Measurements from ENCODE around the gene GRM8.

DNA sequence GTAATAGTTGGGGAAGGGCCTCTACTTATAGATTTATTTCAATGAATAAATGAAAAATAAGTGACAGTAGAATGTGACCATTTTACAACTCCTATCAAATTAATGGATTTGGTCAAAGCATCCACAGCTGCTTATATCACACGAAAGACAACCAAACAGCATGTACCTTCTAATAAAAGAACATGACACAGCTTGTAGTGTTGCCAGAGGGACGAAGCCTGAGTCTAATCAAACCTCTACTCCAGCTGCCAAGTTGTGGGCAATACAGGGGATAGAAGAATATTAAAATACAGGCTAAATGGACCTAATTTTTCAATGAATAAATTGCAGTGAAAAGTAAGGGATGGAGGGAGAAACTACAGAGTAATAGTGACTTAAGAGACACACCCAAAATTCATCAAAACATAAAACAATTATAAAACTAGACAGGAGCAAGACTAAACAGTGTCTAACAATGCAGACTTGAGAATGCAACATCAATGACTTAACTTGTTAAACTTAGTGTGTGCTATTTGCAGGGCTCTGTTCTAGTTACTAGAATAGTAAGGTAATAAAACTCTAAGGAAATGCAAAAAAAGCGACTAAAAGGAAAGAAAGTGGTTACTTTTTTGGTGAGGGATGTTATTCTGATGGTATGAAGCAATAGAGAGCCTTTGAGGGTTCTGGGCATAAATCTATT, 853.8 kb downstream of the GRM8 start:
- TF ChIP-seq, protein P1, sequence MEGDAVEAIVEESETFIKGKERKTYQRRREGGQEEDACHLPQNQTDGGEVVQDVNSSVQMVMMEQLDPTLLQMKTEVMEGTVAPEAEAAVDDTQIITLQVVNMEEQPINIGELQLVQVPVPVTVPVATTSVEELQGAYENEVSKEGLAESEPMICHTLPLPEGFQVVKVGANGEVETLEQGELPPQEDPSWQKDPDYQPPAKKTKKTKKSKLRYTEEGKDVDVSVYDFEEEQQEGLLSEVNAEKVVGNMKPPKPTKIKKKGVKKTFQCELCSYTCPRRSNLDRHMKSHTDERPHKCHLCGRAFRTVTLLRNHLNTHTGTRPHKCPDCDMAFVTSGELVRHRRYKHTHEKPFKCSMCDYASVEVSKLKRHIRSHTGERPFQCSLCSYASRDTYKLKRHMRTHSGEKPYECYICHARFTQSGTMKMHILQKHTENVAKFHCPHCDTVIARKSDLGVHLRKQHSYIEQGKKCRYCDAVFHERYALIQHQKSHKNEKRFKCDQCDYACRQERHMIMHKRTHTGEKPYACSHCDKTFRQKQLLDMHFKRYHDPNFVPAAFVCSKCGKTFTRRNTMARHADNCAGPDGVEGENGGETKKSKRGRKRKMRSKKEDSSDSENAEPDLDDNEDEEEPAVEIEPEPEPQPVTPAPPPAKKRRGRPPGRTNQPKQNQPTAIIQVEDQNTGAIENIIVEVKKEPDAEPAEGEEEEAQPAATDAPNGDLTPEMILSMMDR (IDR thresholded peaks at IDR 0.05), result no peak
- TF ChIP-seq POLR2A (IDR thresholded peaks at IDR 0.05), result no peak
